HEK293 (cell line): ENCODE data around the gene REX1BD.
A peak's percentile ranks its signal among the peaks of the same experiment; 100 is the strongest.

Experiments
- CTCF ChIA-PET: fragments of 350-600 bp; formaldehyde crosslinking; extraction: SDS; loops from one replicate; lab custom pipeline; 2021; ENCODE audit warnings: antibody characterized with exemption; lab: Yijun Ruan, JAX
- POLR2A ChIA-PET: fragments of 300-600 bp; formaldehyde crosslinking; extraction: SDS; loops from one replicate; lab custom pipeline; 2020; ENCODE audit warnings: antibody characterized with exemption, inconsistent platforms; lab: Yijun Ruan, JAX
- H3K27ac ChIP-seq: fragments of 200-500 bp; sonication (Bioruptor generic); 2 replicates; pipeline ENCODE4 v1.5.1; 2014; ENCODE audit warnings: low read depth, low read length, control low read depth, inconsistent platforms; ENCODE audit errors: extremely low read depth
- H3K36me3 ChIP-seq, 2 experiments: fragments of 200-500 bp in 1 of 2; sonication (Bioruptor generic) in 1 of 2; 1 replicate in 1 of 2; 2 replicates in 1 of 2; pipeline ENCODE4 v1.5.1; 2014 to 2017; ENCODE audit warnings: inconsistent platforms in 2 of 2, low read length in 2 of 2; ENCODE audit not compliant: control insufficient read depth in 2 of 2, insufficient read depth in 1 of 2
- H3K4me1 ChIP-seq: fragments of 200-500 bp; sonication (Bioruptor generic); 2 replicates; pipeline ENCODE4 v1.5.1; 2014; ENCODE audit warnings: mild to moderate bottlenecking, low read length, inconsistent platforms; ENCODE audit not compliant: control insufficient read depth, insufficient read depth
- H3K4me3 ChIP-seq: 2 replicates; pipeline ENCODE4 v1.5.1; 2011; ENCODE audit warnings: low read depth, mild to moderate bottlenecking, control low read depth, low read length, moderate library complexity
- H3K9me3 ChIP-seq: fragments of 200-500 bp; sonication (Bioruptor generic); 2 replicates; pipeline ENCODE4 v1.5.1; 2014; ENCODE audit warnings: low read depth, low read length, inconsistent platforms; ENCODE audit not compliant: control insufficient read depth, insufficient read depth
- ELK4 ChIP-seq: IDR thresholded peaks from 2 replicates; pipeline ENCODE4 v1.6.1; 2011; ENCODE audit warnings: mild to moderate bottlenecking, low read depth, low read length, borderline replicate concordance
- KLF17 ChIP-seq: fragments of 450-650 bp; formaldehyde crosslinking; IDR thresholded peaks from 2 replicates; pipeline ENCODE4 v1.5.1; 2016; ENCODE audit warnings: missing biosample characterization, missing genetic modification characterization
- PBX3 ChIP-seq: sonication (generic); formaldehyde crosslinking; IDR thresholded peaks from 2 replicates; pipeline ENCODE4 v1.8.1; 2022; ENCODE audit warnings: mild to moderate bottlenecking, moderate library complexity, missing genetic modification reagents
- SALL2 ChIP-seq: fragments of 450-650 bp; formaldehyde crosslinking; IDR thresholded peaks from 2 replicates; pipeline ENCODE4 v1.5.0; 2017; ENCODE audit warnings: missing biosample characterization, mild to moderate bottlenecking, missing genetic modification characterization, borderline replicate concordance
- YY1 ChIP-seq: fragments of 450-650 bp; formaldehyde crosslinking; IDR thresholded peaks from 2 replicates; pipeline ENCODE4 v1.5.1; 2018; ENCODE audit warnings: missing biosample characterization, missing genetic modification characterization
- YY2 ChIP-seq: fragments of 450-650 bp; formaldehyde crosslinking; IDR thresholded peaks from 2 replicates; pipeline ENCODE4 v1.5.1; 2016; ENCODE audit warnings: missing biosample characterization, missing genetic modification characterization
- ZBTB26 ChIP-seq: fragments of 450-650 bp; formaldehyde crosslinking; optimal IDR thresholded peaks from 2 replicates; pipeline ENCODE3; 2016; ENCODE audit warnings: missing biosample characterization, mild to moderate bottlenecking, missing genetic modification characterization
- ZBTB48 ChIP-seq: fragments of 450-650 bp; formaldehyde crosslinking; IDR thresholded peaks from 2 replicates; pipeline ENCODE4 v1.5.1; 2016; ENCODE audit warnings: missing biosample characterization, missing genetic modification characterization
- ZBTB7A ChIP-seq: fragments of 450-650 bp; formaldehyde crosslinking; IDR thresholded peaks from 2 replicates; pipeline ENCODE4 v1.5.1; 2016; ENCODE audit warnings: low read depth, missing biosample characterization, missing genetic modification characterization
- ZFHX2 ChIP-seq: fragments of 450-650 bp; formaldehyde crosslinking; conservative IDR thresholded peaks from 2 replicates; pipeline ENCODE4 v1.5.1; 2016; ENCODE audit warnings: missing biosample characterization, missing genetic modification characterization
- ZFP3 ChIP-seq: fragments of 450-650 bp; formaldehyde crosslinking; IDR thresholded peaks from 2 replicates; pipeline ENCODE4 v1.5.1; 2016; ENCODE audit warnings: low read depth, missing biosample characterization, missing genetic modification characterization
- ZNF146 ChIP-seq: fragments of 450-650 bp; formaldehyde crosslinking; IDR thresholded peaks from 2 replicates; pipeline ENCODE4 v1.5.1; 2016; ENCODE audit warnings: missing biosample characterization, missing genetic modification characterization
- ZNF184 ChIP-seq: fragments of 450-650 bp; IDR thresholded peaks from 2 replicates; pipeline ENCODE4 v1.5.1; 2018; ENCODE audit warnings: missing biosample characterization, mild to moderate bottlenecking, missing genetic modification characterization
- ZNF211 ChIP-seq: fragments of 450-650 bp; formaldehyde crosslinking; IDR thresholded peaks from 2 replicates; pipeline ENCODE4 v1.5.1; 2016; ENCODE audit warnings: low read depth, missing biosample characterization, missing genetic modification characterization
- ZNF23 ChIP-seq: fragments of 450-650 bp; formaldehyde crosslinking; IDR thresholded peaks from 2 replicates; pipeline ENCODE4 v1.5.1; 2016; ENCODE audit warnings: missing biosample characterization, missing genetic modification characterization, borderline replicate concordance
- ZNF26 ChIP-seq: fragments of 450-650 bp; formaldehyde crosslinking; IDR thresholded peaks from 2 replicates; pipeline ENCODE4 v1.5.1; 2016; ENCODE audit warnings: missing biosample characterization, missing genetic modification characterization
- ZNF274 ChIP-seq, 2 experiments: fragments of 200-500 bp in 1 of 2; fragments of 450-650 bp in 1 of 2; sonication (Bioruptor generic) in 1 of 2; formaldehyde crosslinking in 1 of 2; IDR thresholded peaks; 2 replicates each; pipeline versions ENCODE4 v1.5.1 to v1.6.1; 2014 to 2016; ENCODE audit warnings: borderline replicate concordance in 1 of 2, inconsistent platforms in 1 of 2, low read length in 1 of 2, missing biosample characterization in 1 of 2, missing genetic modification characterization in 1 of 2
- ZNF302 ChIP-seq: fragments of 450-650 bp; formaldehyde crosslinking; IDR thresholded peaks from 2 replicates; pipeline ENCODE4 v1.5.1; 2016; ENCODE audit warnings: missing biosample characterization, missing genetic modification characterization, low read depth
- ZNF335 ChIP-seq: fragments of 450-650 bp; formaldehyde crosslinking; conservative IDR thresholded peaks from 2 replicates; pipeline ENCODE4 v1.5.1; 2016; ENCODE audit warnings: missing biosample characterization, missing genetic modification characterization
- ZNF366 ChIP-seq: fragments of 450-650 bp; formaldehyde crosslinking; conservative IDR thresholded peaks from 2 replicates; pipeline ENCODE4 v1.5.1; 2016; ENCODE audit warnings: missing biosample characterization, missing genetic modification characterization
- ZNF521 ChIP-seq: fragments of 450-650 bp; formaldehyde crosslinking; IDR thresholded peaks from 2 replicates; pipeline ENCODE4 v1.5.1; 2017; ENCODE audit warnings: missing biosample characterization, mild to moderate bottlenecking, missing genetic modification characterization
- ZNF530 ChIP-seq: fragments of 450-650 bp; formaldehyde crosslinking; IDR thresholded peaks from 2 replicates; pipeline ENCODE4 v1.5.1; 2016; ENCODE audit warnings: low read depth, missing biosample characterization, missing genetic modification characterization
- ZNF670 ChIP-seq: fragments of 450-650 bp; formaldehyde crosslinking; IDR thresholded peaks from 2 replicates; pipeline ENCODE4 v1.5.1; 2016; ENCODE audit warnings: missing biosample characterization, missing genetic modification characterization, low read depth
- ZNF777 ChIP-seq: fragments of 450-650 bp; formaldehyde crosslinking; IDR thresholded peaks from 2 replicates; pipeline ENCODE4 v1.5.1; 2017; ENCODE audit warnings: missing biosample characterization, missing genetic modification characterization, borderline replicate concordance
- ZNF792 ChIP-seq: fragments of 450-650 bp; formaldehyde crosslinking; IDR thresholded peaks from 2 replicates; pipeline ENCODE4 v1.5.1; 2016; ENCODE audit warnings: missing biosample characterization, missing genetic modification characterization

Gene REX1BD

GRCh38 chr19:18636183-18636968 lies 47.8 kb downstream of the REX1BD start (continued):
- TF ChIP-seq ZNF211 (tag by site-specific recombination) (no peak), ZNF792 (no peak), SALL2 (tag by site-specific recombination) (no peak), ZNF521 (tag by site-specific recombination) (no peak), ZFHX2 (tag by site-specific recombination) (no peak; the same call in 1 of the 2 replicates), KLF17 (tag by site-specific recombination) (0 out of 2 replicates have a peak, but pooled peaks have one; percentile 24), ZNF530 (no peak), ZBTB7A (tag by site-specific recombination) (no peak), ZNF366 (tag by site-specific recombination) (peak; percentile 66; the same call in 1 of the 2 replicates), ZNF274 (IDR thresholded peaks at IDR 0.05; ENCODE audit: low read length) (no peak), ZNF274 (tag by site-specific recombination; IDR thresholded peaks at IDR 0.05; ENCODE audit: borderline replicate concordance) (no peak), ZNF23 (tag by site-specific recombination) (no peak), ZNF26 (tag by site-specific recombination) (no peak), ZFP3 (tag by site-specific recombination) (no peak), ZNF184 (tag by site-specific recombination) (no peak)
- TF ChIP-seq, all 188 proteins: peak for 17

GRCh38 chr19:18636969-18637629 lies 48.5 kb downstream of the REX1BD start, which contains the start of gene KLHL26:
Gene KLHL26 (plus strand): TSS chr19:18637028. CDS start chr19:18637055, 27 bp downstream.
- H3K4me3 ChIP-seq, result peak within 1 kb of the TSS; percentile 86
- TF ChIP-seq ZFP3 (tag by site-specific recombination) (no peak), KLF17 (tag by site-specific recombination) (0 out of 2 replicates have a peak, but pooled peaks have one; percentile 25), ZBTB7A (tag by site-specific recombination) (0 out of 2 replicates have a peak, but pooled peaks have one; percentile 48), ELK4 (no peak), YY1 (tag by site-specific recombination) (0 out of 2 replicates have a peak, but pooled peaks have one; percentile 76), ZNF146 (tag by site-specific recombination) (0 out of 2 replicates have a peak, but pooled peaks have one; percentile 3), ZBTB48 (tag by site-specific recombination) (0 out of 2 replicates have a peak, but pooled peaks have one; percentile 30), ZBTB26 (peak; percentile 81), ZNF670 (no peak), ZNF777 (tag by site-specific recombination) (peak; percentile 18; the same call in 1 of the 2 replicates), ZNF302 (tag by site-specific recombination) (no peak), ZNF335 (tag by site-specific recombination) (peak; percentile 85), PBX3 (CRISPR knock-in tag) (peak; percentile 64; the same call in 1 of the 2 replicates), YY2 (tag by site-specific recombination) (peak; percentile 49; the same call in 1 of the 2 replicates), ZNF274 (IDR thresholded peaks at IDR 0.05; ENCODE audit: low read length) (no peak), ZNF274 (tag by site-specific recombination; IDR thresholded peaks at IDR 0.05; ENCODE audit: borderline replicate concordance) (no peak)

More at GRCh38 chr19:18636969-18637629, 48.5 kb downstream of the REX1BD start, which contains the start of gene KLHL26:
- CTCF ChIA-PET, result no interaction called here
- Histone ChIP-seq H3K4me1 (peaks cover 8% of the 10 kb centered on the region; the same call in 1 of the 2 replicates), H3K36me3 (no peaks in the 10 kb centered on the region; a peak in 1 of 3 replicates), H3K9me3 (no peaks in the 10 kb centered on the region), H3K27ac (peak within 1 kb of the TSS; percentile 68; the same call in 1 of the 2 replicates)
- POLR2A ChIA-PET, result interaction anchor here (0.6 to 0.7 kb wide), 2 partner anchors 45 to 48 kb away, joined by 3 to 6 read pairs; no protein-coding TSS in a partner anchor
